GM23248 (cell line): ENCODE data around the gene ANKRD31.

Experiments used
- EZH2 ChIP-seq: fragments of 200-600 bp; sonication (generic); IDR thresholded peaks from 2 replicates; pipeline ENCODE4 v1.6.1; 2018; ENCODE audit warnings: antibody characterized with exemption, mild to moderate bottlenecking; ENCODE audit not compliant: insufficient read depth, poor library complexity, severe bottlenecking
- EZH2phosphoT487 ChIP-seq: fragments of 200-600 bp; sonication (generic); IDR thresholded peaks from 2 replicates; pipeline ENCODE4 v1.6.1; 2018; ENCODE audit warnings: antibody characterized with exemption, moderate library complexity, mild to moderate bottlenecking, low read depth; ENCODE audit not compliant: insufficient read depth

DNA sequence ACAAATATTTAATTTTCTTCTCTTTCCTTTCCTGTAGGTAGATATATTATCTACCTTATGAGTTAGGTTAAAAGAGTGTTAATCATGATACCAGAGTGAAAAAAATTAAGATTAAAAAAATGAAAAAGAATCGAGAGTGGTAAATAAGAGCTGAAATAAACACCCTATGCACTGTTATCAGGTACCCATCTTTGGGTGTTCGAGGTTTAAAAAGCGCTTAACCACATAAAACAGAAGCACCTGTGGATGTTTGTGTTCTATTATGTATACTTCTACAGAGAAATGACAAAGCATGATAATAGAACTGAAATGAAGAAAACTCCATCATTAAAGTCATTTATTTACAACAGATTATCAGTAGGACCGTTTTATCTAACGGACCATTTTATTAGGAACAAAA, 158.7 kb downstream of the ANKRD31 start:
- no peak for TF ChIP-seq EZH2phosphoT487
- no peak for TF ChIP-seq EZH2
